Measurements from ENCODE around the gene RIIAD1.
"Not testable (repeated sequence)": the region's sequence is repeated elsewhere in the genome, so short reads cannot be mapped to it uniquely, and the experiment has no call there.

The RIIAD1 gene

DNA sequence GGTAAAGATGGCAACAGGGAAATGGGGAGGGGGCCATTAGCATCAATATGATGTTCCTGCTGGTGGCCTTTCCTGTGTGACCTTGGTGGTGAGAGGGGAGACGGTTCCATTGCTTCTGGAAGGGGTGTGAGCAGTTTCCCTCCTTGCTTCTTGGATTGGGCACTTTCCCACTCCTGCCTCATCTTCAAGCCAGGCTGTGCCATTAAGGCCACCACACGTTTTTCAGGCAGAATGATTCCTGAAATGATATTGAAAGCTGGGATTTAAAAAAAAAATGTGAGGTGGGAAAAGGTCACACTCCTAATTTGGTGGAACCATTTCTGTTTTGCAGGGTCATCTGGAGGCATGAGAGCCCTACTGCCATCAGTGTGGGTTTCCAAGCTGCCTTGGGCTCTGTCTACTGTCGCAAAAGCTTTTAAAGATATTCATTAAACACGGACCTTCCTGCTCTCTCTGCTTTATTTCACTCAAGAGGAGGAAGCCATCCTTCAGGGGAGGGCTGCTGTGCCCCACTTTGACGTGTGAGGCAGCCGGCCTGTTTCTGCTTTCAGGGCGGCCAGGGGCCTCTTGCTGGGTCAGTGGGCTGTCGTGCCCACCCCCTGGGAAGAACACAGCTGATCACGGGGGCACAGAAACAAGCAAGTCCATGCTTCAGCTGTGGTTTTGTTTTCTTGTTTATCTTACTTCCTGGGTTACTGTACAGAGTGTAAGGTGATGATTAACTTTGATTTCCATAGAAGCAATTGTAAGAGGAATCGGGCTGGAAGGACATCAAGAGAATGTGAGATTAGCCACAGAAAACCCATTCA, 8.0 kb downstream of the RIIAD1 start:
- no peak overlapping the region for H3K4me2 ChIP-seq
- H3K79me2 ChIP-seq (ENCODE audit: insufficient read depth, low read depth) = no peaks in the 10 kb centered on the region
- no peak overlapping the region for H3K9ac ChIP-seq
- TF ChIP-seq, protein P1, sequence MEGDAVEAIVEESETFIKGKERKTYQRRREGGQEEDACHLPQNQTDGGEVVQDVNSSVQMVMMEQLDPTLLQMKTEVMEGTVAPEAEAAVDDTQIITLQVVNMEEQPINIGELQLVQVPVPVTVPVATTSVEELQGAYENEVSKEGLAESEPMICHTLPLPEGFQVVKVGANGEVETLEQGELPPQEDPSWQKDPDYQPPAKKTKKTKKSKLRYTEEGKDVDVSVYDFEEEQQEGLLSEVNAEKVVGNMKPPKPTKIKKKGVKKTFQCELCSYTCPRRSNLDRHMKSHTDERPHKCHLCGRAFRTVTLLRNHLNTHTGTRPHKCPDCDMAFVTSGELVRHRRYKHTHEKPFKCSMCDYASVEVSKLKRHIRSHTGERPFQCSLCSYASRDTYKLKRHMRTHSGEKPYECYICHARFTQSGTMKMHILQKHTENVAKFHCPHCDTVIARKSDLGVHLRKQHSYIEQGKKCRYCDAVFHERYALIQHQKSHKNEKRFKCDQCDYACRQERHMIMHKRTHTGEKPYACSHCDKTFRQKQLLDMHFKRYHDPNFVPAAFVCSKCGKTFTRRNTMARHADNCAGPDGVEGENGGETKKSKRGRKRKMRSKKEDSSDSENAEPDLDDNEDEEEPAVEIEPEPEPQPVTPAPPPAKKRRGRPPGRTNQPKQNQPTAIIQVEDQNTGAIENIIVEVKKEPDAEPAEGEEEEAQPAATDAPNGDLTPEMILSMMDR (conservative IDR thresholded peaks at IDR 0.05; ENCODE audit: low read depth, low read length) = no peak
- H3K4me1 ChIP-seq (ENCODE audit: low read depth, poor library complexity, severe bottlenecking) = no peaks in the 10 kb centered on the region
- no peaks in the 10 kb centered on the region for H4K20me1 ChIP-seq (ENCODE audit: insufficient read depth)
- no peaks in the 10 kb centered on the region for H3K36me3 ChIP-seq (ENCODE audit: insufficient read depth)
- H2AFZ ChIP-seq (ENCODE audit: low read depth) = no peak overlapping the region
- peaks cover 14% of the 10 kb centered on the region; the same call in 1 of the 2 replicates for H3K27me3 ChIP-seq (ENCODE audit: insufficient read depth, low read depth)
- H3K4me3 ChIP-seq (IDR thresholded peaks at IDR 0.05; ENCODE audit: insufficient read depth, low read depth, low read length) = no peak overlapping the region
- H3K27ac ChIP-seq = no peak overlapping the region

DNA sequence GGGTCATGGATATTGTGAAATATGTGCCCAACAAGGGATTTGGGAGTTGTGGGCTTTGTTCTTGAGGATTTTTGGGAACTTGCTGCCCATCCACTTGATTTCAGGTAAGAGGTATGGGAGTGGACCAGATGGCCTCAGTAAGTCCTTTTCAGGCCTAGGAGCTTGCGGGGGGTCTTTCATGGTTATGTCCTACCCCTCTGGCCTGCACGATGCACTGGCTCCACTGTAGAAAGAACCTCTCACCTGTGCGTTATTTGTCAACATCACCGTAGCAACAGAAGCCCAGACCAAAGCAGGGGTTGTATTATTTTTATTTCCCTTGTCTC, 8.6 kb downstream of the RIIAD1 start:
- Histone ChIP-seq H2AFZ (ENCODE audit: low read depth) (no peak overlapping the region), H3K27me3 (ENCODE audit: insufficient read depth, low read depth) (peaks cover 14% of the 10 kb centered on the region; the same call in 1 of the 2 replicates), H3K4me2 (no peak overlapping the region), H3K9ac (no peak overlapping the region), H3K27ac (no peak overlapping the region), H3K36me3 (ENCODE audit: insufficient read depth) (no peaks in the 10 kb centered on the region), H4K20me1 (ENCODE audit: insufficient read depth) (no peaks in the 10 kb centered on the region), H3K4me3 (IDR thresholded peaks at IDR 0.05; ENCODE audit: insufficient read depth, low read depth, low read length) (no peak overlapping the region), H3K4me1 (ENCODE audit: low read depth, poor library complexity, severe bottlenecking) (no peaks in the 10 kb centered on the region), H3K79me2 (ENCODE audit: insufficient read depth, low read depth) (no peaks in the 10 kb centered on the region)
- TF ChIP-seq, protein P1 (conservative IDR thresholded peaks at IDR 0.05; ENCODE audit: low read depth, low read length) = no peak

DNA sequence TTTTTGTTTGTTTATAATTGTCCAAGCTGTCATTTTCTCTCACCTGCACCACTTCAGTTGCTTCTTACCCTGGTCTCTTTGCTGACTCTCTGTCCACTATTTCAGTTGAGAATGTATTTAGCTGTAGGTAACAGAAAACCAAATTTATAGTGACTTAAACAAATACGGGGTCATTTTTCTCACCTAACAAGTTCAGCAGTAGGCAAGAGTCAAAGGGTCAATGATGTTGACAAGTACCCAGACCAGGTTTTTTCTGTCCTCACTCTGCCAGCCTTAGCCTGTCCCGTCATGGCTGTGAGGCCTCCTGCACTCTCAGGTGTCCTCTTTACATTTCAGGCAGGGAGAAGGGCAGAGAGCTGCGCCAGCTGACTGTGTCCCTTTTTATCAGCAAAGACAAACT, 11.8 kb downstream of the RIIAD1 start:
- Histone ChIP-seq H3K27me3 (ENCODE audit: insufficient read depth, low read depth) (peaks cover 5% of the 10 kb centered on the region; the same call in 1 of the 2 replicates), H3K4me1 (ENCODE audit: low read depth, poor library complexity, severe bottlenecking) (no peaks in the 10 kb centered on the region), H3K79me2 (ENCODE audit: insufficient read depth, low read depth) (no peaks in the 10 kb centered on the region), H2AFZ (ENCODE audit: low read depth) (no peak overlapping the region), H3K27ac (no peak overlapping the region), H3K36me3 (ENCODE audit: insufficient read depth) (no peaks in the 10 kb centered on the region), H3K9ac (no peak overlapping the region), H4K20me1 (ENCODE audit: insufficient read depth) (no peaks in the 10 kb centered on the region), H3K4me3 (IDR thresholded peaks at IDR 0.05; ENCODE audit: insufficient read depth, low read depth, low read length) (no peak overlapping the region), H3K4me2 (no peak overlapping the region)
- TF ChIP-seq, protein P1 (conservative IDR thresholded peaks at IDR 0.05; ENCODE audit: low read depth, low read length) = no peak

DNA sequence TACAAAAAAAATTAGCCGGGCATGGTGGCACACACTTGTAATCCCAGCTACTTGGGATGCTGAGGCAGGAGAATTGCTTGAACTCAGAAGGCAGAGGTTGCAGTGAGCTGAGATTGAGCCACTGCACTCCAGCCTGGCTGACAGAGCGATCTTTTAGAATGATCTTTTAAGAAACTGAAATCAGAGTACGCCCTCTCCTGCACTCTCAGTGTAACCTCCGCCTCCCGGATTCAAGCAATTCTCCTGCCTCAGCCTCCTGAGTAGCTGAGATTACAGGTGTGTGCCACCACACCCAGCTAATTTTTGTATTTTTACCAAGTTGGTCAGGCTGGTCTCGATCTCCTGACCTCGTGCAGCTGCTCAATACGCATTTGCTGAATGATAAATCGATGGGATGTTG, 12.7 kb downstream of the RIIAD1 start:
- not testable (repeated sequence) for H3K4me3 ChIP-seq (IDR thresholded peaks at IDR 0.05; ENCODE audit: insufficient read depth, low read depth, low read length); H4K20me1 ChIP-seq (ENCODE audit: insufficient read depth); H3K4me1 ChIP-seq (ENCODE audit: low read depth, poor library complexity, severe bottlenecking); H3K27me3 ChIP-seq (ENCODE audit: insufficient read depth, low read depth); H3K27ac ChIP-seq; H2AFZ ChIP-seq (ENCODE audit: low read depth); H3K79me2 ChIP-seq (ENCODE audit: insufficient read depth, low read depth); H3K9ac ChIP-seq; H3K36me3 ChIP-seq (ENCODE audit: insufficient read depth); H3K4me2 ChIP-seq

DNA sequence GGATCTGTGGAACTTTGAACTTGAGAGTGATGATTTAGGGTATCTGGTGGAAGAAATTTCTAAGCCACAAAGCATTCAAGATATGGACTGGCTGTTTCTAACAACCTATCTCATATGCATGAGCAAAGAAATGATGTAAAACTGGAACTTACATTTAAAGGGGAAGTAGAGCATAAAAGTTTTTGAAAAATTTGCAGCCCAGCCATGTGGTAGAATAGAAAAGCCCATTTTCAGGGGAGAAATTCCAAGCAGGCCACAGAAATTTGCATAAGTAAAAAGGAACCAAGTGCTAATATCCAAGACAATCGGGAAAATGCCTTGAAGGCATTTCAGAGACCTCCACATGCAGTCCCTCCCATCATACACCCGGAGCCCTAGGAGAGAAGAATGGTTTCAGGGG, 15.7 kb downstream of the RIIAD1 start:
- no peaks in the 10 kb centered on the region for H3K79me2 ChIP-seq (ENCODE audit: insufficient read depth, low read depth)
- H2AFZ ChIP-seq (ENCODE audit: low read depth) = no peak overlapping the region
- H3K36me3 ChIP-seq (ENCODE audit: insufficient read depth) = no peaks in the 10 kb centered on the region
- no peaks in the 10 kb centered on the region for H3K27me3 ChIP-seq (ENCODE audit: insufficient read depth, low read depth)
- H3K4me3 ChIP-seq (IDR thresholded peaks at IDR 0.05; ENCODE audit: insufficient read depth, low read depth, low read length) = no peak overlapping the region
- TF ChIP-seq, protein P1 (conservative IDR thresholded peaks at IDR 0.05; ENCODE audit: low read depth, low read length) = no peak
- H3K27ac ChIP-seq = no peak overlapping the region
- no peaks in the 10 kb centered on the region for H4K20me1 ChIP-seq (ENCODE audit: insufficient read depth)
- no peak overlapping the region for H3K4me2 ChIP-seq
- H3K4me1 ChIP-seq (ENCODE audit: low read depth, poor library complexity, severe bottlenecking) = no peaks in the 10 kb centered on the region
- no peak overlapping the region for H3K9ac ChIP-seq
